Central memory CD8-positive, alpha-beta T cell (primary cell): ENCODE data around the gene RAD51B.
"Not testable (repeated sequence)": the region's sequence is repeated elsewhere in the genome, so short reads cannot be mapped to it uniquely, and the experiment has no call there.

Experiments used
- ATAC-seq: fragments of 150-1000 bp; cut with Tn5 transposase; replicated peaks from 2 replicates; pipeline ENCODE4 v1.10.0; 2022; ENCODE audit warnings: mild to moderate bottlenecking, moderate FRiP score, moderate number of reproducible peaks; ENCODE audit not compliant: poor library complexity, severe bottlenecking; ENCODE audit errors: extremely low read depth
- DNase-seq, 2 donors: peaks; one replicate each; pipeline ENCODE4 v3.0.0; 2021; ENCODE audit warnings: low spot score in 2 of 2
- H3K27ac Mint-ChIP-seq: one replicate; pipeline ENCODE4 v1.8.0; 2022; ENCODE audit warnings: low read depth, mild to moderate bottlenecking, moderate library complexity, mixed read lengths
- H3K27me3 Mint-ChIP-seq: one replicate; pipeline ENCODE4 v1.8.0; 2022; ENCODE audit warnings: mixed read lengths
- H3K36me3 Mint-ChIP-seq: one replicate; pipeline ENCODE4 v1.8.0; 2022; ENCODE audit warnings: mild to moderate bottlenecking, moderate library complexity, mixed read lengths; ENCODE audit not compliant: insufficient read depth
- H3K4me1 Mint-ChIP-seq: one replicate; pipeline ENCODE4 v1.8.0; 2022; ENCODE audit warnings: mixed read lengths
- H3K4me3 Mint-ChIP-seq: one replicate; pipeline ENCODE4 v1.8.0; 2022; ENCODE audit warnings: mild to moderate bottlenecking, moderate library complexity, mixed read lengths
- H3K9me3 Mint-ChIP-seq: one replicate; pipeline ENCODE4 v1.8.0; 2022; ENCODE audit warnings: mixed read lengths

RAD51B gene

GRCh38 chr14:68211886-68212285 lies 392.3 kb downstream of the RAD51B start:
- Mint-ChIP-seq H3K4me1 (peaks cover 58% of the 10 kb centered on the region), H3K27me3 (no peaks in the 10 kb centered on the region), H3K36me3 (no peaks in the 10 kb centered on the region), H3K9me3 (no peaks in the 10 kb centered on the region), H3K27ac (no peak overlapping the region), H3K4me3 (no peak overlapping the region)
- DNase-seq (no peak), ATAC-seq (no peak)

DNA sequence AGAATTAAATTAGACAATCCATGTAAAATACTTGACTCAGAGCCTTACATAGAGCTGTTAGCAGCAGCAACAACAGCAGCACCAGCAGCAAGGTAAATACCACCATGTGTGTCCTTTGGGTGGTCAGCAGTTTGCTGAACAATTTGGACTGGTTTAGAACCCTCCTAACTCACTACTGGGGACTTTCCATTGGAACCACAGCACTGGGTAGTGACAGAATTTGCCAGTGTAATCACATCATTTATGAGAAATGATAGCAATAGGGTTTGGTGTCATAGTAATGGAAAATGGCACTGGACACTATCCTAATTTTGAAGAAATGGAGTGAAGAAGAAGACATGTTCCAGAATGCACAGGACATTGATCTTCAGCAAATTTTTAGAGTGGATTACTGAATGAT lies 392.8 kb downstream of the RAD51B start:
- DNase-seq (no peak), ATAC-seq (no peak)
- no peaks in the 10 kb centered on the region for H3K9me3 Mint-ChIP-seq
- H3K36me3 Mint-ChIP-seq: no peaks in the 10 kb centered on the region
- H3K27me3 Mint-ChIP-seq: no peaks in the 10 kb centered on the region
- H3K27ac Mint-ChIP-seq: no peak overlapping the region
- H3K4me1 Mint-ChIP-seq: peaks cover 58% of the 10 kb centered on the region
- H3K4me3 Mint-ChIP-seq: no peak overlapping the region

DNA sequence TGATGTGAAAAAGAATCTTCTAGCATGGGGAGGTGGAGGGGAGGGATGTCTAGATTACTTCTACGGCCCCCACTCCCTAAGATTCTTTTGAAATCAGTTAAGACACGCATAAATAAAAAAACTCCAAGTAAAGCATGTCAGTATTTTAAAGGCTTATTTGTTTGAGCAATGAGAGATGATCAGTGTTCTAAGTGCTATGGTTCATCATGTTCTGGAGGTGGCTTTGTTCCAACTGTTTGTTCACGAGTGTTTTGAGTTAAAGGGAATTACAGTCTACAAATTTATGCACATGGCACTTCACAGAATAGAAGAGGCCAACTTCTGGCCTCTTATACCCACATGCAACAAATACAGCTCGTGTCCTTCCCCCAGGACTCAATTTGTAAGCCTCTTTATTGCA lies 394.9 kb downstream of the RAD51B start:
- DNase-seq (no peak), ATAC-seq (no peak)
- H3K4me1 Mint-ChIP-seq: peaks cover 48% of the 10 kb centered on the region
- H3K36me3 Mint-ChIP-seq: no peaks in the 10 kb centered on the region
- no peaks in the 10 kb centered on the region for H3K27me3 Mint-ChIP-seq
- H3K4me3 Mint-ChIP-seq: no peak overlapping the region
- H3K27ac Mint-ChIP-seq: no peak overlapping the region
- no peaks in the 10 kb centered on the region for H3K9me3 Mint-ChIP-seq

DNA sequence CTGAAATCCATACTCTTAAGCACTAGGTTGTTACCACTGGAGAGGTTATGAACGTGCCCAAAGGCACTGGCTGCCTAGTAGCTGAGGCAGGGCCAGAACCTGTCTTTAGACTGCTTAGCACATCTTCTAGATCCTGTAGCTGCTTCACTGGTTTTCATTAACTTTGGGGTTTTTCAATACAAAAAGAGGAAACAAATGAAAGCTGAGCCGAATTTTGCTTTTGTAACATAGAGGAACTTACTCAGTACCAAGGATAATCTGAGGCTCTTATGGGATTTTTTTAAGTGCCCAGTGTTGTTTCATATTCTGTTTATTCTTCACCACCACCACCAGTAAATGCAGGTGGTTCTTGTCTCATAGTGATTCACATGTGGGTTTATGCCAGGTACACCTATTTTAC lies 396.1 kb downstream of the RAD51B start:
- Mint-ChIP-seq H3K4me1 (peaks cover 43% of the 10 kb centered on the region), H3K4me3 (no peak overlapping the region), H3K9me3 (no peaks in the 10 kb centered on the region), H3K27ac (no peak overlapping the region), H3K27me3 (no peaks in the 10 kb centered on the region), H3K36me3 (no peaks in the 10 kb centered on the region)
- DNase-seq (no peak), ATAC-seq (no peak)

DNA sequence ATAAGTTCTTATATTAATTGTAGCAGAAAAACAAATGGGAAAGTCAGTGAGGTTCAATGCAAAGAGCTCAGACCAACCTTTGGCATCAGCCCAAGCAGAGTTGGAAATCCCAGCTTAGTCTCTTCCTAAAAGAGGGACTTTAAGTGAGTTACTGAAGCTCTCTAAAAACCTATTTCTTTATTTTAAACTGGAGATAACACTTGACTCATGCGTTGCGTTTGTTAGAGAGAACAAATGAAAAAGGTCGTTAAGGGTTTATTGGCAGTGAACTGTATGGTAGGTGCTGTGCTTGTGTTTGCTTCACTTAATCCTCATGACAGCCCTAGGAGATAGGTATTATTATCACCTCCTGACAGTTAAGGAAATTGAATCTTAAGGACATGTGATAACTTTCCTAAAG lies 396.5 kb downstream of the RAD51B start:
- Mint-ChIP-seq H3K4me3 (no peak overlapping the region), H3K27ac (no peak overlapping the region), H3K9me3 (no peaks in the 10 kb centered on the region), H3K4me1 (peaks cover 39% of the 10 kb centered on the region), H3K27me3 (no peaks in the 10 kb centered on the region), H3K36me3 (no peaks in the 10 kb centered on the region)
- DNase-seq (no peak), ATAC-seq (no peak)

DNA sequence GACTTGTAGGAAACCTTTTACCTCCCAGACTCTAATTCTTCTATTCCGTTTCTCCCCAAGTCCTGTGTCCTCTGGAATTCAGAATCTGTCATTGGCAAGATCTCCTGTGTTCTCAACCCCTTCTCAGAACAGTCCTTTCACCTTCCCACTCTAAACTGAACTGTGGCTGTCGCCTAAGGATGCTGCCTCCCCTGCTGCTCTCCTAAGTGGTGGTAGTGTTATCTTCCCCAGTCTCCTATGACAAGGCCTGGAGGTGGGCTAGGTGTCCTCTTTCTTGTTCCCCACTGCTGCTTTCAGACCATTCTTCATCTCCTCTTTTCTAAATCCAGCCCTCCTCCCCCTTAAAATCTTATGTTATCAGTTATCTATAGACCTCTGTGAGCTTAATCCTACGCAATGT lies 397.4 kb downstream of the RAD51B start:
- no peaks in the 10 kb centered on the region for H3K9me3 Mint-ChIP-seq
- no peak for ATAC-seq
- H3K4me3 Mint-ChIP-seq: no peak overlapping the region
- peaks cover 33% of the 10 kb centered on the region for H3K4me1 Mint-ChIP-seq
- no peaks in the 10 kb centered on the region for H3K36me3 Mint-ChIP-seq
- H3K27ac Mint-ChIP-seq: no peak overlapping the region
- no peak for DNase-seq
- H3K27me3 Mint-ChIP-seq: no peaks in the 10 kb centered on the region

GRCh38 chr14:68217791-68218340 lies 398.3 kb downstream of the RAD51B start:
- Mint-ChIP-seq H3K27me3 (no peaks in the 10 kb centered on the region), H3K27ac (no peak overlapping the region), H3K4me3 (no peak overlapping the region), H3K4me1 (peaks cover 26% of the 10 kb centered on the region), H3K36me3 (no peaks in the 10 kb centered on the region), H3K9me3 (no peaks in the 10 kb centered on the region)
- ATAC-seq (no peak), DNase-seq (no peak)

GRCh38 chr14:68219407-68219806 lies 399.8 kb downstream of the RAD51B start:
- H3K36me3 Mint-ChIP-seq: no peaks in the 10 kb centered on the region
- no peaks in the 10 kb centered on the region for H3K9me3 Mint-ChIP-seq
- no peak overlapping the region for H3K27ac Mint-ChIP-seq
- DNase-seq (no peak), ATAC-seq (no peak)
- H3K27me3 Mint-ChIP-seq: no peaks in the 10 kb centered on the region
- no peak overlapping the region for H3K4me3 Mint-ChIP-seq
- H3K4me1 Mint-ChIP-seq: peaks cover 10% of the 10 kb centered on the region

- not testable (repeated sequence) for H3K4me1 Mint-ChIP-seq, H3K4me3 Mint-ChIP-seq, H3K9me3 Mint-ChIP-seq, ATAC-seq, H3K36me3 Mint-ChIP-seq, DNase-seq, H3K27me3 Mint-ChIP-seq, H3K27ac Mint-ChIP-seq
These were observed 401.5 kb downstream of the RAD51B start for GRCh38 chr14:68221046-68221445.

DNA sequence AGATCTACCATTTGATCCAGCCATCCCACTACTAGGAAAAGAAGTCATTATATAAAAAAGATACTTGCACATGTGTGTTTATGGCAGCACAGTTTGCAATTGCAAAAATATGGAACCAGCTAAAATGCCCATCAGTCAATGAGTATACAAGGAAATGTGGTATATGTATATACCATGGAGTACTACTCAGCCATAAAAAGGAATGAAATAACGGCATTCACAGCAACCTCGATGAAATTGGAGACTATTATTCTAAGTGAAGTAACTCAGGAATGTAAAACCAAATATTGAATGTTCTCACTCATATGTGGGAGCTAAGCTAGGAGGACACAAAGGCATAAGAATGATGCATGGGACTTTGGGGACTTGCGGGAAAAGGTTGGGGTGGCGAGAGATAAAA lies 402.6 kb downstream of the RAD51B start:
- H3K9me3 Mint-ChIP-seq: no peaks in the 10 kb centered on the region
- H3K4me1 Mint-ChIP-seq: no peaks in the 10 kb centered on the region
- ATAC-seq (no peak), DNase-seq (no peak)
- no peaks in the 10 kb centered on the region for H3K36me3 Mint-ChIP-seq
- no peaks in the 10 kb centered on the region for H3K27me3 Mint-ChIP-seq
- H3K4me3 Mint-ChIP-seq: no peak overlapping the region
- no peak overlapping the region for H3K27ac Mint-ChIP-seq

GRCh38 chr14:68222726-68223125 lies 403.1 kb downstream of the RAD51B start:
- ATAC-seq (no peak), DNase-seq (no peak)
- H3K27ac Mint-ChIP-seq: no peak overlapping the region
- no peaks in the 10 kb centered on the region for H3K9me3 Mint-ChIP-seq
- no peaks in the 10 kb centered on the region for H3K27me3 Mint-ChIP-seq
- H3K4me3 Mint-ChIP-seq: no peak overlapping the region
- H3K36me3 Mint-ChIP-seq: no peaks in the 10 kb centered on the region
- H3K4me1 Mint-ChIP-seq: no peaks in the 10 kb centered on the region

DNA sequence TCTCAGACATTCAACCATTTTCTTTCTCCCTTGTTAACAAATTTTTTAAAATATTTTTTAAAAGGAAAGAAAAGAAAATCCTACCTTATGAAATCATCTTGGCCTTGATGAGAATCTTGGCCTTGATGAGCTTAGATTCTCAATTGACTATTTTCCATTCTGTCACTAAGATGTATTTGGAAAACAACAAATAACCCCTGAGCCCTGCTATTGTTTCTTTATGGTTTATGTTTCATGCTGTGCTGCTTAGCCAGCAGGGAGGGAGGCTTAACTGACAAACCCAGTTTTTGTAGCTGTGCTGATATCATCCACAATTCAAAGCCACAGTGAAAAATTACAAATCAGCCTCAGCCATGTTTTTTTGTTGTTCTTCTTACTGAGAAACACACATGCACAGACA lies 404.1 kb downstream of the RAD51B start:
- DNase-seq (no peak), ATAC-seq (no peak)
- Mint-ChIP-seq H3K36me3 (no peaks in the 10 kb centered on the region), H3K27me3 (no peaks in the 10 kb centered on the region), H3K4me1 (no peaks in the 10 kb centered on the region), H3K9me3 (no peaks in the 10 kb centered on the region), H3K4me3 (no peak overlapping the region), H3K27ac (no peak overlapping the region)

DNA sequence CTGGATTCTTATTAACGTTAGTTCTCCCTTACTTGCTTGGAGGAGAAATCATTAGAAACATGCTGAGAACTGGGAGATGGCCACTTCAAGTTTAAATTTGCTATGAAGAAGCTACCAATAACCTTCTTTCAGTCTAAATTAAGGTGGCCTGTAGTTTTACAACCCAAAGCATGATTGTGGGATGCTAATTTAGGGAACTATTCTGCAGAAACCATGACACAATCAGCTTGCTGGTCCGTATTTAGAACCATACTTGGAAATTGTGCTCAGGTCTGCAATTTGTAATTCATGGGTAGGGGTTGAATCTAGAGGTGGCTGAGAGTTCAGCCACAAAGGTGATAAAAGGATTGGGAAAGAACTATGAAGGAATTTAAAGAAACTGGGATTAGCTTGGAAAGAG lies 405.7 kb downstream of the RAD51B start:
- no peaks in the 10 kb centered on the region for H3K9me3 Mint-ChIP-seq
- no peaks in the 10 kb centered on the region for H3K27me3 Mint-ChIP-seq
- no peak overlapping the region for H3K4me3 Mint-ChIP-seq
- H3K36me3 Mint-ChIP-seq: no peaks in the 10 kb centered on the region
- no peaks in the 10 kb centered on the region for H3K4me1 Mint-ChIP-seq
- no peak for DNase-seq
- no peak for ATAC-seq
- no peak overlapping the region for H3K27ac Mint-ChIP-seq

- H3K9me3 Mint-ChIP-seq: no peaks in the 10 kb centered on the region
- no peaks in the 10 kb centered on the region for H3K4me1 Mint-ChIP-seq
- H3K4me3 Mint-ChIP-seq: no peak overlapping the region
- H3K36me3 Mint-ChIP-seq: no peaks in the 10 kb centered on the region
- no peak overlapping the region for H3K27ac Mint-ChIP-seq
- no peaks in the 10 kb centered on the region for H3K27me3 Mint-ChIP-seq
- ATAC-seq (no peak), DNase-seq (no peak)
These were observed 406.9 kb downstream of the RAD51B start for GRCh38 chr14:68226523-68226922.
